Neural progenitor cell (in vitro differentiated cells): ENCODE measurements around the gene TRIM7. TPM values are rescaled to one million over a fixed set of nuclear protein-coding genes. Genes with fewer than 3 reads are reported as not detected.
A peak's percentile ranks its signal among the peaks of the same experiment; 100 is the strongest.

Experiments
- DNase-seq: peaks from one replicate; pipeline ENCODE4 v3.0.0-alpha.2; 2016; ENCODE audit warnings: low spot score
- H2AFZ ChIP-seq: fragments of 200-600 bp; sonication (generic); replicated peaks from 2 replicates; pipeline ENCODE4 v1.6.1; 2016; ENCODE audit warnings: antibody characterized with exemption
- H3F3A ChIP-seq: fragments of 200-600 bp; sonication (generic); 2 replicates; pipeline ENCODE4 v1.6.1; 2016; ENCODE audit warnings: antibody characterized with exemption, low read depth
- H3K27ac ChIP-seq: fragments of 200-600 bp; sonication (generic); 2 replicates; pipeline ENCODE4 v1.5.1; 2016; ENCODE audit warnings: mild to moderate bottlenecking
- H3K27me3 ChIP-seq: fragments of 200-600 bp; sonication (generic); 2 replicates; pipeline ENCODE4 v1.6.1; 2016; ENCODE audit warnings: mild to moderate bottlenecking, moderate library complexity
- H3K36me3 ChIP-seq: fragments of 200-600 bp; sonication (generic); 2 replicates; pipeline ENCODE4 v1.5.1; 2016
- H3K4me1 ChIP-seq: fragments of 200-600 bp; sonication (generic); 2 replicates; pipeline ENCODE4 v1.6.1; 2016; ENCODE audit warnings: mixed run types
- H3K4me2 ChIP-seq: fragments of 200-600 bp; sonication (generic); 2 replicates; pipeline ENCODE4 v1.6.1; 2016
- H3K4me3 ChIP-seq: fragments of 200-600 bp; sonication (generic); 2 replicates; pipeline ENCODE4 v1.5.1; 2016
- H3K79me2 ChIP-seq: fragments of 200-600 bp; sonication (generic); 2 replicates; pipeline ENCODE4 v1.6.1; 2016; ENCODE audit warnings: low read depth
- H3K9ac ChIP-seq: fragments of 200-600 bp; sonication (generic); 2 replicates; pipeline ENCODE4 v1.6.1; 2016
- H3K9me3 ChIP-seq: fragments of 200-600 bp; sonication (generic); 2 replicates; pipeline ENCODE4 v1.5.1; 2016; ENCODE audit warnings: low read depth
- H4K20me1 ChIP-seq: fragments of 200-600 bp; sonication (generic); 2 replicates; pipeline ENCODE4 v1.6.1; 2016; ENCODE audit warnings: low read depth
- H3K27ac Mint-ChIP-seq: 3 replicates; pipeline ENCODE4 v1.8.0; 2021; ENCODE audit warnings: mixed read lengths
- H3K27me3 Mint-ChIP-seq: 2 replicates; pipeline ENCODE4 v1.8.0; 2022; ENCODE audit warnings: low read depth, mild to moderate bottlenecking, inconsistent platforms, moderate library complexity, mixed read lengths; ENCODE audit not compliant: insufficient read depth
- H3K36me3 Mint-ChIP-seq: 3 replicates; pipeline ENCODE4 v1.8.0; 2021; ENCODE audit warnings: mixed read lengths
- H3K4me1 Mint-ChIP-seq: 3 replicates; pipeline ENCODE4 v1.8.0; 2021; ENCODE audit warnings: mixed read lengths
- H3K4me3 Mint-ChIP-seq: 3 replicates; pipeline ENCODE4 v1.8.0; 2021; ENCODE audit warnings: mild to moderate bottlenecking, moderate library complexity, mixed read lengths
- H3K9me3 Mint-ChIP-seq: 3 replicates; pipeline ENCODE4 v1.8.0; 2020; ENCODE audit warnings: mixed read lengths
- EZH2 ChIP-seq: fragments of 200-600 bp; sonication (generic); IDR thresholded peaks from 2 replicates; pipeline ENCODE4 v1.6.1; 2017; ENCODE audit warnings: antibody characterized with exemption, mild to moderate bottlenecking, moderate library complexity
- EZH2phosphoT487 ChIP-seq: fragments of 200-600 bp; sonication (generic); IDR thresholded peaks from 2 replicates; pipeline ENCODE4 v1.6.1; 2017; ENCODE audit warnings: antibody characterized with exemption
- total RNA-seq: library from RNA; depleted of rRNA; stranded (reverse); fragments of >200 nt; gene quantifications from 2 replicates; pipeline ENCODE4 v1.2.3, GENCODE V29; 2015; ENCODE audit warnings: low replicate concordance
- TF ChIP-seq, protein P1 (sequence below): fragments of 200-600 bp; sonication (generic); IDR thresholded peaks from 2 replicates; pipeline ENCODE4 v1.5.1; 2017; ENCODE audit warnings: antibody characterized with exemption, mild to moderate bottlenecking

The TRIM7 gene
- total RNA-seq, 1 donor from 2014 or later: not detected

DNA sequence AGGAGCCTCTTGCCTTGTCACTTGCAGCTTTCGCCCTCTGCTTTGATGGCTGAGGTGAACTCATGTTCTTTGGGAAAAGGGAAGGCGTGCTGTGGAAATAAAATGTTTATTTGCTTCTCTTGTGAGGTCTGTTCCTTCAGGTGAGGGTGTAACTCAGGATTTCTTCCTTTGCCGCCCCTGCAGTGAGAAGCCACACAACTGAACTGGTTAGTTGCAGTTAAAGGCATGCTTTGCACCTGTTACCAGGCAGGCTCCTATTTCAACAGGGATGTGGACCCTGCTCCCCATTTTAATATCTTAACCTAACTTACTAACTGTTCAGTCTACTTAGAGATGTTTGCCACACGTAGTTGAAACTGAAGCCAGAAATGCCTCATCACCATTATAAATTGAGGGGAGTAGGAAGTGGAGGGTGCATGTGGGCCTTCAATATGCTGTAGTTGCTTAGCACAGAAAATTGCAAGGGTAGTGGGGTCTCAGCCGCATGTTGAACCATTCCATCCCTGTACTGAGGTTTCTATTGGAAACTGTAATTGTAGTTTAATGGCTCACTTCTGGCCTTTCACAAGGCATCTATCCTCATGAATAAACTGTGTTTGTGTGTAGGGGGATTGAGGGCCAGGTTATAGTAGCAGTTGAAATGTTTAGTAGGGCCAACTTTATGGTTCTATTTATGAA is 30.8 kb upstream of the TRIM7 start:
- H3K27me3 ChIP-seq: no peaks in the 10 kb centered on the region
- TF ChIP-seq, protein P1, sequence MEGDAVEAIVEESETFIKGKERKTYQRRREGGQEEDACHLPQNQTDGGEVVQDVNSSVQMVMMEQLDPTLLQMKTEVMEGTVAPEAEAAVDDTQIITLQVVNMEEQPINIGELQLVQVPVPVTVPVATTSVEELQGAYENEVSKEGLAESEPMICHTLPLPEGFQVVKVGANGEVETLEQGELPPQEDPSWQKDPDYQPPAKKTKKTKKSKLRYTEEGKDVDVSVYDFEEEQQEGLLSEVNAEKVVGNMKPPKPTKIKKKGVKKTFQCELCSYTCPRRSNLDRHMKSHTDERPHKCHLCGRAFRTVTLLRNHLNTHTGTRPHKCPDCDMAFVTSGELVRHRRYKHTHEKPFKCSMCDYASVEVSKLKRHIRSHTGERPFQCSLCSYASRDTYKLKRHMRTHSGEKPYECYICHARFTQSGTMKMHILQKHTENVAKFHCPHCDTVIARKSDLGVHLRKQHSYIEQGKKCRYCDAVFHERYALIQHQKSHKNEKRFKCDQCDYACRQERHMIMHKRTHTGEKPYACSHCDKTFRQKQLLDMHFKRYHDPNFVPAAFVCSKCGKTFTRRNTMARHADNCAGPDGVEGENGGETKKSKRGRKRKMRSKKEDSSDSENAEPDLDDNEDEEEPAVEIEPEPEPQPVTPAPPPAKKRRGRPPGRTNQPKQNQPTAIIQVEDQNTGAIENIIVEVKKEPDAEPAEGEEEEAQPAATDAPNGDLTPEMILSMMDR: no peak
- TF ChIP-seq EZH2 (no peak), EZH2phosphoT487 (no peak)
- no peak overlapping the region for H2AFZ ChIP-seq
- DNase-seq: no peak
- H4K20me1 ChIP-seq: peaks cover 64% of the 10 kb centered on the region
- no peaks in the 10 kb centered on the region for H3K9me3 ChIP-seq
- Mint-ChIP-seq H3K4me1 (peaks cover 5% of the 10 kb centered on the region), H3K27me3 (peaks cover 4% of the 10 kb centered on the region), H3K9me3 (no peaks in the 10 kb centered on the region), H3K4me3 (no peak overlapping the region), H3K36me3 (peaks cover 45% of the 10 kb centered on the region), H3K27ac (no peak overlapping the region)
- H3K27ac ChIP-seq: peak overlapping the region; percentile 87
- peaks cover 29% of the 10 kb centered on the region for H3K79me2 ChIP-seq
- H3K4me1 ChIP-seq: no peaks in the 10 kb centered on the region
- H3K9ac ChIP-seq: no peak overlapping the region
- H3K4me3 ChIP-seq: no peak overlapping the region
- H3F3A ChIP-seq: peaks cover 71% of the 10 kb centered on the region
- H3K36me3 ChIP-seq: peaks cover 11% of the 10 kb centered on the region
- no peak overlapping the region for H3K4me2 ChIP-seq

DNA sequence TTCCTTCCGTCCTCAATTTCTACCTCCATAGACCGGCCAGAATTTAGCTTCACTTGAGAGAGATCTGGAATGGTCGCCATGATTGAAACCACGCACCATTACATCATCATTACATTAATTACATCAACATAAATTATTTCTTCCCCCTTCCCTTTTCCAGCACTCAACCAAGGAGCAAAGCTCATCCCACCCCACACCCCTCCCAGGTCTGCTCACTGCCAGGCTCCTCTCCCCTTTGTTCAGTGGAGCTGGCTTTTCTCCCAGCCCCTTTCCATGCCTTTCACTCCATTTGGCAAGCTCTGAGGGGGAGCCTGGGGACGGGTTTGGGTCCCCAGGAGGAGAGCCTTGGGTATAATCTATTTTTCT is 30.3 kb upstream of the TRIM7 start:
- TF ChIP-seq, protein P1: no peak
- TF ChIP-seq EZH2phosphoT487 (no peak), EZH2 (no peak)
- H3K27ac ChIP-seq: peak overlapping the region; percentile 87

DNA sequence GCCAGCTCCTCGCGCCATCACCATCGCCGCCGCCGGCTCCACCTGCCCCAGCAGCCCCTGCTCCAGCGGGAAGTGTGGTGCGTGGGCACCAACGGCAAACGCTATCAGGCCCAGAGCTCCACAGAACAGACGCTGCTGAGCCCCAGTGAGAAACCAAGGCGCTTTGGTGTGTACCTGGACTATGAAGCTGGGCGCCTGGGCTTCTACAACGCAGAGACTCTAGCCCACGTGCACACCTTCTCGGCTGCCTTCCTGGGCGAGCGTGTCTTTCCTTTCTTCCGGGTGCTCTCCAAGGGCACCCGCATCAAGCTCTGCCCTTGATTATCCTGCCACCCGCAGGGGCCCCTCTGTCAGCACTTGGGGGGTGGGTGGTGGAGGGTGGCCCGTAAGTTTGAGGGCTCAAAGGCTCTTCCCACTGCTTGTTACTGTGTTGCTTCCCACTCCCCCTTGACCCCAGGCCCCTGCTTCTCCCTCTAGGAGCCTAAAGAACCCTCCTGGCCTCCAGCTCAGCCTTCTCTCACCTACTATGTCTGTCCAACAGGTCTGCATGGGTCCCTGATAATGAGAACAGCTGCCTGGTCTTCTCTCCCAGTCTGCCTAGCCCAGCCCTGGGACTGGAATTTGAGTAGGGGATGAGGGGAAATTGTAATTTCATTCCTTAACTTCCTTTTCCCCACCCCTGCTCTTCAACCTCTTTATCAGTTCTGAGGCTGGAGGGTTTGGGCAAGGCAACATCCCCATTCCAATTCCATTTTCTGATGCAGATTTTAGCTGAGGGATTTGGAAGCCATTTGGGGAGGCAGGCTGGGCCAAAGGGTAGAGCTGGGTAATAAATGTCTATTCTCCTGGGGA is 29.7 kb upstream of the TRIM7 start:
- peaks cover 11% of the 10 kb centered on the region for H3K36me3 ChIP-seq

More for the DNA sequence above, 30.3 kb upstream of the TRIM7 start:
- peaks cover 47% of the 10 kb centered on the region for H3K36me3 Mint-ChIP-seq
- Histone ChIP-seq H3K4me1 (no peaks in the 10 kb centered on the region), H3K4me3 (no peak overlapping the region), H3K79me2 (peaks cover 24% of the 10 kb centered on the region), H4K20me1 (peaks cover 59% of the 10 kb centered on the region), H3K27me3 (no peaks in the 10 kb centered on the region), H3K9ac (no peak overlapping the region), H3F3A (peaks cover 66% of the 10 kb centered on the region), H3K4me2 (no peak overlapping the region), H3K9me3 (no peaks in the 10 kb centered on the region), H3K36me3 (peaks cover 11% of the 10 kb centered on the region), H2AFZ (no peak overlapping the region)
- H3K4me1 Mint-ChIP-seq: peaks cover 5% of the 10 kb centered on the region
- DNase-seq: no peak
- peaks cover 4% of the 10 kb centered on the region for H3K27me3 Mint-ChIP-seq
- H3K27ac Mint-ChIP-seq: peak overlapping the region; percentile 33
- no peak overlapping the region for H3K4me3 Mint-ChIP-seq
- H3K9me3 Mint-ChIP-seq: no peaks in the 10 kb centered on the region

More for the DNA sequence above, 29.7 kb upstream of the TRIM7 start:
- Mint-ChIP-seq H3K27me3 (peaks cover 8% of the 10 kb centered on the region), H3K36me3 (peaks cover 49% of the 10 kb centered on the region), H3K9me3 (no peaks in the 10 kb centered on the region), H3K4me3 (no peak overlapping the region), H3K27ac (peak overlapping the region; percentile 33), H3K4me1 (peaks cover 5% of the 10 kb centered on the region)
- H3K4me3 ChIP-seq: no peak overlapping the region
- TF ChIP-seq, protein P1: no peak
- TF ChIP-seq EZH2phosphoT487 (no peak), EZH2 (no peak)
- H3K9ac ChIP-seq: no peak overlapping the region
- peaks cover 52% of the 10 kb centered on the region for H4K20me1 ChIP-seq
- DNase-seq: no peak
- H3K79me2 ChIP-seq: peaks cover 17% of the 10 kb centered on the region
- no peaks in the 10 kb centered on the region for H3K27me3 ChIP-seq
- H3F3A ChIP-seq: peaks cover 60% of the 10 kb centered on the region
- no peaks in the 10 kb centered on the region for H3K9me3 ChIP-seq
- H3K27ac ChIP-seq: peak overlapping the region; percentile 87
- no peak overlapping the region for H2AFZ ChIP-seq
- H3K4me1 ChIP-seq: no peaks in the 10 kb centered on the region
- H3K4me2 ChIP-seq: no peak overlapping the region
